GM21786 (cell line): Measurements from ENCODE around the gene TMCC1.

Source experiments
- ATAC-seq: cut with Tn5 transposase; IDR thresholded peaks from one replicate; pipeline ENCODE4 v1.9.1; 2021; ENCODE audit not compliant: unreplicated experiment

TMCC1 gene

DNA sequence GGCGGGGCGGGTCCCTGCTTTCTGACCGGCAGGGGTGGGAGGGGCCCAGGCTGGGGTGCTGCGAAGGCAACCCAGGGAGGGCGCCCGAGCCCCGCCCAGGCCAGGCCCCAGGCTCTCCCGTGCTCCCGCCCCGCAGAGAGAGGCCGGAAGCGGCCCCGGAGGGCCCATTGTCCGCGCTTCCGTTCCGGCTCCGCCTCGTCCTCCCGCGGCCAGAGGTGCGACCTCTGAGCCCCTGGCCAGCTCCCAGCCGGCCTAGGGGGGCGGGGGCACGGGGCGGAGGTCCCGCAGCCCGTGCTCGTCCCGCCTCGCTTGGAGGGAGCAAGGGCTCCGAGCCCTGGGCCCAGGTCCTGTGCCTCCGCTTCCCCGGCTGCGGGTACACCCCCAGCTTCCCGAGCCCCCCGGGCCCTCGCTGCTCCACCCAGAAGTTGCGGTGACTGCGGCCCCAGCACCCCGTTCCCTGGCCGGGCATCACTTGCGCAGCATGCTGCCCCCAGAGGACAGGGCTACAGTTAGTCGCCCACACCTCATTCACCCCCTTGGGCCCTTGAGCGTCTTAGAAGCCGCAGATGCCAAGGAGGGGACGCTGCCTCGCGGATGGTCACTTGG, 266.7 kb downstream of the TMCC1 start:
- peak; percentile 94 for ATAC-seq

DNA sequence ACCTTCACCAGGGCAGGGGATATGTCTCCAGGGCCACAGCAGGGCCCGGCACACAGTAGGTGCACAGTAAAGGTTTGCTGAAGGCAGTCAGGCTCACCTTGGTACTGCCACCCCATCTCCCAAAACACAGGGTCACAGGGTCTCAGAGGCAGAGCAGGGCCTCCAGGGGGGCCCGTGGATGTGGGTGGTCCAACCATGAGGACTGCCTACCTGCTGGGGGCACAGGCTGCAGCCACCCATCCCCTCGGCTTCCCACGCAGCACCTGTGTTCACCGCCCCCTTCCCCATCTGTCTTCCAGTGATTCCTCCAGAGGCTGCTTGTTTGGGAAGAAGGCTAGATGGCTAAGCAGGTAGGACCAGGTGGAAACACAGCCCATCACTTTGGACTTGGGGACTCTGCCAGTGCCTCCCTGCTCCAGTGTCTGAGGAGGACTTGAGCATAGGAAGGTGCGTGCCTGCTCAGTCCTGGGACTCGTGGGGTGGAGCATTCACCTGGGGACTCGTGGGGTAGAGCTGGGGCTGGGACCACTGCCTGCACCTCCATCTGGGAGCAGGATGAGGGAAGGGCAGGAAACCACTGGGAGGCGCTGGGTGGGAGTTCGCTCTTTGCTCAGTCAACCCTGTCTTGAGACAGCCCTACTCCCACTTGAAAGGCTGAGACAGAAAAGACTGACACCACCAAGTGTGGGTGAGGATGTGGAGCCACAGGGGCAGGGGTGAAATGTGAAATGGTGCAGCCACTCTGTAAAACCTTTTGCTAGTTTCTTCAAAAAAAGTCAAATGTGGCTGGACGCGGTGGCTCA, 268.2 kb downstream of the TMCC1 start:
- no peak for ATAC-seq

DNA sequence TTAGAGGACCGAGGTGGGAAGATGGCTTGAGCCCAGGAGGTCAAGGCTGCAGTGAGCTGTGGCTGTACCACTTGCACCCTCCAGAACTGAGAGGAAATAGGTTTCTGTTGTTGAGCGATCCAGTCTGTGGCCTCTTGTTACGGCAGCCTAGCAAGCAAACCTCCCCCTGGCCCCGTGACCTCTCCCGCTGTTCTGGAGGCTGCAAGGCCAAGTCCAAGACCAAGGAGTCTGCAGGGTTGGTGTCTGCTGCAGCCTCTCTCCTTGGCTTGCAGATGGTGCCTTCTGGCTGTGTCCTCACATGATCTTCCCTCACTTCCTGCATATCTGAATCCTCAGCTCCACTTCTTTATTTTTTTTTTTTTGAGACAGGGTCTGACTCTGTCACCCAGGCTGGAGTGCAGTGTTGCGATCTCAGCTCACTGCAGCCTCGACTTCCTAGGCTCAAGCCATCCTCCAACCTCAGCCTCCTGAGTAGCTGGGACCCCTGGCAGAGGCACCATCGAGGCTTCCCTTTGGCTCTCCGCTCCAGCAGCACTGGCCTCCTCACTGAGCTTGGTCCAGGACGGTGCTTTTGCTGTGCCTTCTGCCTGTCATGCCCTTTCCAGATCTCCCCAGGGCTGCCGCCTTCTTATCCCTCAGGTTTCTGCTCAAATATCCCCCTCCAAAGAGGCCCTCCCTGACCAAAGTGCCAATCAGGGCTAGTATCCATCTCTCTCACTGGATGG, 269.0 kb downstream of the TMCC1 start:
- ATAC-seq = no peak

DNA sequence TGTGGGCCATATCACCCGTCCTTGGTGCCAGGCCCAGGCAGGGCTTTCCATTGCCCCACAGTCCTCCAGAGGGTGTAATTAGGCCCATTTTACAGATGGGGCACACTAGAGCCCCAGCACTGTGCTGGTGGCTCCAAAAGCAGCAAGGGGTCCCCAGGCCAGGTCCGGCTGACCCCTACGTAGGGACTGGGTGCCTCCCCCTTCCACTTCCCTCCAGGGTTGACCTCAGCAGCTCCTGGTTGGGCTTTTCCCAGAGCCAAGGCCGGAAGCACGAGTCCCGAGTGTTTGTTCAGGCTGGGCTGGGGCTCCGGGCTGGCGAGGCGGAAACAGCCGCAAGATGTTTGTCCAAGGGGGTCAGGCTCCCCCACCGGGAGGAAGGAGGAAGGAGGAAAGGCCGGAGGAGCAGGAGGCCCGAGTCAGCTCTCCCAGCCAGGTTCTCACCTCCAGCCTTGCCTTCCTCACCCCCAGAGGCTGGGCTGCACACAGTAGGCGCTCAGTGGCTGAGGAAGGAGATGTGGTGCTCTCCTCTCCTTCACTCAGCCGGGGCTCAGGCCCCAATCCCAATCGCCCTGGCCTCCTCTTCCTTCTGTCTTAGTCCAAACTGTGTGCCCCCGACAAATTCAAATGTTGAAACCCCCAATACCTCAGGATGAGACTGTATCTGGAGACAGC, 269.9 kb downstream of the TMCC1 start:
- ATAC-seq = no peak

DNA sequence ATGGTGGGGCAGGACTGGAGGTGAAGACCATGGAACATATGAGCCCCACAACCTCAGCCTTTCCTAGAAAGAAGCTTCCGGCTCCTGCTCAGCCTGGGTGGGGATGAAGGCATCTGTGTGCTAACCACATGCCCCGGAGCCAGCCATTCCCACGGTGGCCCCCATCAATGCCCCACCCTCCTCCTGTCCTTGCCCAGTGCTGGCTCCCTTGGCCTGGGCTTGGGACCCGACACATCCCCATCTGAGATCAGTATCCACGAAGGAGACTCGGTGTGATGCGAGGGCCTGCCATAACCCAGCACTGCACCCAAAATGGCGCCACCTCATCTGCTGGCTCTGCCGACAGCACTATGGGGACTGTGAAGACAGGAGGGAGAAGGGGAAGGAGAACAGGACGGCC, 270.6 kb downstream of the TMCC1 start:
- ATAC-seq = no peak

DNA sequence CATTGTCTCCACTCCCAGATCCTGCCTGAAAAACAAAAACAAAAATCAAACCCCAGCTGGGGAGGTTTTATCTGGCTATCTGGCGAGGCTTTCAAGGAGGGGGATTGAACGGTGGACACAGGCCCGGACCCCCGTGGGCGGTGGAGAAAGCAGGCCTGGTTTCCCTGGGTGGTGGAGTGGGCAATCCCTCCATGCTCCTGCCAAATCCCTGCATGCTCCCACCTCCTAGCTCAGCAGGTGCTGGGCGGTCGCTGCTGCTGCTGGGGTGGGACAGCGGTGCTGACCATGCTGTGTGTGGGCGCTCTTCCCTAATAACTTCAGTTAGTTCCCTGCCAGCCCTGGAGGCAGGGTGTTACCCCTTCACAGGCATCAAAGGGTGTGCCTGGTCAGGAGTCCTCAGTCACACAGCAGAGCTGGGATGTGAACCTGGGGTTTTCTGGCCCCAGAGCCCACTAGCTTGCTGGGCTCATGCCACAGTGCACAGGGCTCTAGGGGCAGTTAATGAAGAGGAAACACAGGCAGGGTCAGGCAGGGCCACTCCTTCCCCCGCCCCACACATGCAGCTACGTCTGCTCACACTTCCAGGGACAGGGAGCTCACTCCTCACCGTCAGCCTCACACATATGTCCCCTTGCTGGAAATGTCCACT, 271.2 kb downstream of the TMCC1 start:
- ATAC-seq = no peak

DNA sequence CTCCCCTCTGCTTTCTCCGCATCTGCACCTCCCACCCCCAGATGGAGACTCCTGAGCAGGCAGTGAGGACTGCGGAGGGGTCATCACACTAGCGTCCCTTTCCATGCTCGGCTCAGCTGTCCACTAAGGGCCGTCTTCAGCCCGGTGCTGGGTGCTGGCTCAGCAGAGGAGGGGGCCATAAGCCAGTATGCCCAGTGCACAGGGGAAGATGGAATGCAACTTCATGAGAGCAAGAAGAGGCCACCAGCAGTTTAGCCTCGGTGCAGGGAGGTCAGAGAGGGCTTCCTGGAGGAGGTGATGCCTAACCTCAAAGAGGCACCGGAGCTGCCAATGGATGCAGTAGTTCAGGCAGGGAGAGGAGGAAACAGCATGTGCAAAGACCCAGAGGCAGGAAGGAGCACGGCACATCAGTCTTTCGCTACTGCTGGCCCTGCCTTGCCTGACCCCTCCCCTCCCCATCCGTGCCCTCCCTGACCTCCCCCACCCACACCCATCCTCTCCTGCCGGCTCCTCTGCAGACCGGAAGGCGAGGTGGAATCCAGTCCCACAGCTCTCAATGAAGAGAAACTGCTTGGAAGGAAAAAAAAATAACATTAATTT, 271.8 kb downstream of the TMCC1 start:
- no peak for ATAC-seq

DNA sequence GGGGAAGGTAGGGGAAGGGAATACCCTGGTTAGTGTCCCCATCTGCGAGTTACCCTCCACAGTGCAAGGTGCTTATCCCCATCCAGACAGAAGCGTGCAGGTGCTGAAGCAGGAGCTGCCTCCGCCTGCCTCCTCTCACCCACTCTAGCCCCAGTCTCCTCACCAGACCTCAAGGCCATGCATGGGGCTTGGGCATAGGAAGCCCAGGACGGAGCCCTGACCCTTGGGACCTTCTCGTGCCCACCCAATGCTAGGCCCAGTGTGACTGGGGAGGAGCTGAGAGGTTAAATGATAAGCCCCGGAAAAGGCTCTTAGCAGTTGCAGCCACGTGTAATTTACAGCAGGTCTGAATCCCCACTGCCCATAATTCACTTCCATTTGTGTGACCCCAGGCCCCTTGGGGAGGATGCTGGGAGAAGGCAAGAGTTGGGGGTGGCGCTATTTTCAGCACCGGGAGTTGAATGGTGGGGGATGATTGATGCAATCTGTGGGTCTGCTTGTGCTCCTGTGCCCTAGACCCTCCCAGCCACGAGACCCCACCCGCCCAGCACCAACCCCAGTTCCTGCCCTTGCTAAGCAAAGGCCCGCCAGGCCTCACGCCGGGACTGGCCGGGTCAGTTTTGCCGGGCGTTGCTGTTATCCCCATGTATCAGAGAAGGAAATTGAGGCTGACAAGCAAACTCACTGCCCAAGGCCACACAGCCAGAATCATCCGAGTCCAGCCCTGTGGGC, 272.5 kb downstream of the TMCC1 start:
- no peak for ATAC-seq

DNA sequence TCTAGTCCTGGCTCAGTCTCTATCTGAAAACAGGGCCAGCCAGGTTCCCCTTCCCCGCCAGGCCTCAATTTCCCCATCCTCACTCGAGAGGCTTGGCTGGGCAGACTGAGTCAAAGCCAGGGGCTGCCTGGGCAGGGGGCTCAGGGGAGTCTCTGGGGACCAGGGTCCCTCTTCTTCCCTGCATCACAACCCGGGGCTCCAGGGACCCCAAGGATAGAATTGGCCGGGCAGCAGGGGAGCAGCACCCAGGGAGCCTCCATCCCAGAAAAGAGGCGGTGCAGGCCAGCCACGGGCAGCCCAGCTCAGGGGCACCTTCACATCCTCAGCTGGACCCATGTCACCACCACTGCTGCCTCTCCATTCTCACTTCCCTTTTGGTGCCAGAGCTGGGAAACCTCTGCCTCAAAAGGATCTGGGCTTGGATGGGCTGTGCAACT, 273.8 kb downstream of the TMCC1 start:
- no peak for ATAC-seq

DNA sequence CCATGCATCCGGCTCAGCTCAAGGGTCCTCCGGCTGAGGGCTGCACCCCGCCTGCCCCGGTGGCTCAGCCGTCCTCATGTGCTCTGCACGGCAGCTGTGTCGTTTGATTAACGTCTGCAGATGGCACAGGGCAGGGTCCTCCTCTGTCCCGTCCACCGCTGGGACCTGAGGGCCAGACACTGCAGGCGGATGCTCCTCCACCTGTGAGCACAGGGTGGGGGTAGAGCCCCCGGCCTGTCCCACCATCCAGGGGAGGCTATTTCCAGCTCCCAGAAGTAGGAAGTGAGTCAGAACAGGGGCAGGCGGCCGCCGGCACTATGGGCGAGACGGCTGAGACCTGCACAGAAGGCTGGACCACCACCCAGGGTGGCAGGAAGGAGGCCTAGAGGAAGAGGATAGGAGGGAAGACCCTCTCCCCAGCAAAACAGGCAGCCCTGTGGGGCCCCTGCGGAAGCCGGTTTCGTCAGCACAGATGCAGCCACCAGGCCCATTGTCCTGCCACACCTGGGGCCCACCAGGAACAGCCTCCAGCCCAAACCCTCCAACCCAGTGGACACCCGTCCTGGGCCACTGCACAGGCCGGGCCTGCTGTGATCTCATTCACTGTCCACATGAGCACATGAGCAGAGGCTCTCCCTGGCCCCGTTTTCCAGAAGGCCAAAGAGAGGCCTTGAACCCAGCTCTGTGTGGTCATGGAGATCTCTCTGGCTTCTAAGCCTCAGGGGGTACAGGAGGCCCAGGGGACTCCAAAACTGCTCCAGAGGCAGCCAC, 274.4 kb downstream of the TMCC1 start:
- ATAC-seq = no peak

DNA sequence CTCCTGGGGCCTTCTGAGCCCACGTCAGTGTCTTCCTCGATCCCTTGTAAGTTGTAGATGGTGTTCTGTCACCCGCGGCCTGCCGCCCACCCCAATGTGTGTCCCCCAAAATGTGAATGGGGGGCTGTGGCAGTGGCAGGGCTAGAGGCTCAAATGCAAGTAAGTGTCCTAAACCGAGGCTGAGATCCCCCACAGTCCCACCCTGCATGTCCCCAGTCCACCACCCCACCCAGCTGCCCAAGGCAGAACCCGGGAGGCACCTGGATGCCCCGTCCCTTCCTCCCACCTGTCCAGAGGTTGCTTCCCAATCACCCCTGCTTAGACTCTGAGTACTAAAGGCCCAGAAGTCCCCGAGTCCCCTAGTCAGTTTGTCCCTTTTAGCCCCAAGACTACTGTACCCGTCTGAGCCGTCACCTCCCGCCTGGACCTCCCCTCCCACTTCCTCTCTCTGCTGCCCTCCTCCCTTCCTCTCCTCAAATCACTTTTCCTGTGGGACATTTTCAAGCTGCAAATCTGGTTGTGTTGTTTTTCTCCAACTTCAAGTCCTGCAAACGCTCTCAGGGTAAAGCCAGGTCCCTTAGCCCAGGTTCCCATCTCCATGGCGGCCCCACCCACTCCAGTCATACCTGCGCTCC, 275.2 kb downstream of the TMCC1 start:
- no peak for ATAC-seq

DNA sequence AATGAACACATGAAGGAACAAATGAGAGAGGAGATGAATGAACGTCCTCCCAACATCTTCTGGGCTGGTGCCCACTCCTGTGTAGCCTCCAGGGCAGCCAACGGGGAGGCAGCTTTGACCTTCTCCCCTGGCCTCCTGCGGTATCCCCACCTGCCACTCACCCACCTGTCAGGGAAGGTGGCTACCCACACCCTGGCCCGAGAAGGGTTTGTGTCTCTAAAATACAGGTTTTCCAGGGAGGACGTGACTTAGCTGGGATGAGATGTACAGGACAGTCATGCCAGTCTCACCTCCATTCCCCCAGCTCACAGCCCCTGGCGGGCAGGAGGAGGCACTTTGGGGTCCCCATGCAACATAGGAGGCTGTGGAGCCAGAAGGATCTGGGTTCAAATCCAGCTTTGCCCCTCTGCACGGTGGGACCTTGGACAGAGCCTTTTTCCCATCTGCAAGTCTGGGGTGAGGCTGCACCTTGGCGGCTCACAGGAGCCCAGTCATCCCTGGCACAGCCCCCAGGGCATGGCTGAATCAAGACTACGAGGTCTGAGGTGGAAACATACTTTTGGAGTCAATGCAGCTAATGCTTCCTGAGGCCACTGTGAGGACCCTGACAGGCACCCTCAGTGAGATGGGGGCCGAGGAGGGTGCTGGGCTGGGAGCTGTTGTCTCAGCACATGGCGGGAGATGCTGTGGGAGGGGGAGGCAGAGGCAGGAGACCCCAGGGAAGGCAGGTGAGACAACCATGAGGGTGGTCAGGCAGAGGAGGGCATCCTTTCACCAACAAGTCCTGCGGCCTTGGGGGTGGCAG, 275.9 kb downstream of the TMCC1 start:
- no peak for ATAC-seq

DNA sequence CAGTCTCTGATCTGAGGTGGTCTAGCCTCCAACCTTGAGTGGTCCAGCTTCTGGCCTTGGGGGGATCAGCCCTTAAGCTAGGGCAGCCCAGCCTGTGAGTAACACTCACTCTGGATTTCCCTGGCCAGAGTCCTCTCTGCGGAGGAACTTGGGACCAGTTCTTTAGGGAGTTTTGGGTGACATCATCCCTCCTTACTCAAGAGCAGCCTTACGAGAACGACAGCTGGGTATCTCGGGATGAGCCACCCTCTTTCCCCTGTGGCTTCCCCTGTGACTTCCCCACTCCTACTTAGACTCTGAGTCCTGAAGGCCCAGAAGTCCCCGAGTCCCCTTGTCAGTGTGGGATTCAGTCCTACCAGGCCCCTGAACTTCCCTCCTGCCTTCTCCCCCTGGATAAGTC, 276.8 kb downstream of the TMCC1 start:
- no peak for ATAC-seq

DNA sequence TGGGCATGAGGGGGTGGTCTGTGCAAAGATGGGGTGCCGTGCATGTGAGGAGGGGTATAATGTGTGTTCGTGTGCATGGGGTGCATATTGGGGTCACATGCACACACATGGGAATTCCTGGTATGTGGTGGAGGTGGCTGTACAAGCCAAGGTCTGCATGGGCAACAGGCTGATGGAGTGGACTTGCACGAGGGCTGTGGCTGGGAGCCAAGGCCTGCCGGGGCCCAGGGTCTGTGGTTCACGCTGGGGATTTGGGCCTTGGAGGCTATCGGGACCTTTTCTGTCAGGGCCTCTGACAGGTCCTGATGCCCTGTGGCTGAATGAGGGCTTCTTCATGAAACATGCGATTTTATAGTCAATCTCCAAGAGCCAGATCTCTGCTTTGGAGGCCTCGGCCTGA, 277.2 kb downstream of the TMCC1 start:
- ATAC-seq = no peak

DNA sequence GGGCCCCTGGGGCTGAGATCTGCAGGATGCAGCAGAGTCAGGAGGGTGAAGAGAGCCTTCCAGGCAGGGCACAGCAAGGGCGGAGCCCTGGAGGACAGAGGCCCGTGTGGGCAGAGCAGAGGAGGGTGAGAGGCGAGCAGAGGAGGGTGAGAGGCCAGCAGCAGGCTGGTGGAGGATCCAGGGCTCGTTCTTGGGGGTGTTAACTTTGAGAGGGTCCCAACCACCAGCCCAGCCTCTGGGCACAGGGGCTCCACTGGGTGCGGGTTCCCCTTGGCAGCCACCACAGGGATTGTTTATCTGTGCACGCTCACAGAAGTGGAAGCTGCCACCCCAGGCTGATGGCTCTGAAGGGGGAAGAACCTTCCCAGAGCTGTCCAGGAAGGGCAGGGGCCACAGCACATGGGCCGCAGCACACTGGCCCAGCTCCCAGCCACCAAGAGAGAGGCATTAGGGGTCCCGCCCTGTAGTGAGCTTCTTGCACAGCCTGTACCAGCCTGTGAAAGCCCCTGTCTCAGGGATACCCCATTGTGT, 277.7 kb downstream of the TMCC1 start:
- ATAC-seq = no peak

DNA sequence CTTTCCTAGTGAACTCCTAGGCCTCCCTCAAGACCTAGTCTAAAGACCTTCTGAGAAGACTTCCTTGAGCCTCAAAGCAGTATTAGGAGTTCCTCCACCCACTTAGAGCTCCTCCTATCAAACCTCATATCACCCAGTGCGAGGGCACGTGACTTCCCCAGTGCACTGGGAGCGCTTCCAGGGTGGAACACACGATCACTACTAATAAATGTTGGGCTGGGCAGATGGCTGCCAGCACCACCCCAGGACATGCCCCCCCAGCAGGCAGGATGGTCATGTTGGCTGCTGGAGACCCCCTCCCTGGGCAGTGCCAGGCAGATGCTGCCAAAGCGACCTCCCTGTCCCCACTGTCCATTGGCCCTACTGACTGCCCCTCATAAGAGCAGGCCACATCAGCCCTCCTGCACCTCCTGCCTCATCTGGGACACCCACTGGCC, 278.6 kb downstream of the TMCC1 start:
- ATAC-seq = no peak

DNA sequence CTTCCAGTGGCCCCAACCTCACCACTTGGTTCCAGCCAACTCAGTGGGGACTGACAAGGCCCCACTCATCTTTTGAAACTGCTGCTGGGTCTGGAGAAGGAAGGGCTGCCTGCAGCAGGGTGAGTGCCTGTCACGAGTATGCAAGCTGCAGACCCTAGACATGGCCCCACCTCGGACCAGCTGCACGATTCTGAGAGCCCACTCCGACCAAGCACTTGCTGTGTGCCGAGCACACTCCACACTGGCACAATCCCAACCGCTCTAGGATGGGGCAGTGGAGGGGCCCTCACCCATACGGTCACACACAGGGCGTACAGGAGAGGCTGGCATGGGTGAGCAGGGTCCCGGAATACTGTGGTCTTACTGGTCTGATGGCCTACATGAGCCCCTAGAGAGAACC, 279.1 kb downstream of the TMCC1 start:
- no peak for ATAC-seq

DNA sequence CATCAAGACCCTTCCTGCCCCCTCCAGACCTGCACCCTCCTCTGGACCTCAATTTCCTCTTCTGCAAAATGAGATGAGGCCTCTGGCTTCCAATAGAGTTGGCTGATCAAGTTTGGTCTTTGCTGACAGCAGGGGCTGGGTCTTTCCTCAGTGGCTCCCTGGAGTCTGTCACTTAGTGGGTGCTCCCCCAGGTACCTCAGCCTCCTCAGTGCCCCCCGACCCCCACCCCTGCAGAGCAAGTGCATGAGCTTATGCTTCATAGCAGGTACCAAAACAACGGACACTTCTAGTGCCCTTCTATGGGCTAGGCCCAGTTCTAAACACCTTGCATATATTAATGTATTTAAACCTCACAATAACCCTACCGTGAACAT, 280.2 kb downstream of the TMCC1 start:
- no peak for ATAC-seq
